Stimulated activated CD4-positive, alpha-beta T cell treated with anti-CD3 and anti-CD28 coated beads, TNF-alpha, amount 100 ng/mL, for 24 hours (primary cell): ENCODE results near the gene NRG2.

Source experiments
- DNase-seq, 3 experiments: peaks; one replicate each; pipeline ENCODE4 v3.0.0-alpha.2; 2020; ENCODE audit warnings: low read depth in 3 of 3

Gene NRG2

GRCh38 chr5:139812836-139813805 lies 230.0 kb downstream of the NRG2 start:
- DNase-seq = no peak

- DNase-seq = no peak
These were observed 230.8 kb downstream of the NRG2 start for GRCh38 chr5:139812323-139812722.

- DNase-seq = no peak
These were observed 231.9 kb downstream of the NRG2 start for GRCh38 chr5:139811274-139811607.

GRCh38 chr5:139810341-139811273 lies 232.5 kb downstream of the NRG2 start:
- DNase-seq = no peak

- no peak for DNase-seq
These were observed 233.7 kb downstream of the NRG2 start for GRCh38 chr5:139809331-139809810.

- DNase-seq = peak in 1 of 3 experiments; percentile 27
These were observed 234.4 kb downstream of the NRG2 start for GRCh38 chr5:139808481-139809330.

- no peak for DNase-seq
These were observed 235.5 kb downstream of the NRG2 start for GRCh38 chr5:139807647-139808030.

- DNase-seq = no peak
These were observed 236.1 kb downstream of the NRG2 start for GRCh38 chr5:139806726-139807646.

GRCh38 chr5:139806111-139806510 lies 237.0 kb downstream of the NRG2 start:
- DNase-seq = no peak

- no peak for DNase-seq
These were observed 237.6 kb downstream of the NRG2 start for GRCh38 chr5:139805545-139805944.

GRCh38 chr5:139804800-139805397 lies 238.2 kb downstream of the NRG2 start:
- no peak for DNase-seq

GRCh38 chr5:139803978-139804377 lies 239.1 kb downstream of the NRG2 start:
- DNase-seq = no peak

- no peak for DNase-seq
These were observed 243.7 kb downstream of the NRG2 start for GRCh38 chr5:139799359-139799758.

GRCh38 chr5:139798883-139799282 lies 244.2 kb downstream of the NRG2 start:
- no peak for DNase-seq

- no peak for DNase-seq
These were observed 245.1 kb downstream of the NRG2 start for GRCh38 chr5:139797856-139798510.

GRCh38 chr5:139797335-139797734 lies 245.8 kb downstream of the NRG2 start:
- DNase-seq = no peak
